Embryonic facial prominence (tissue), 1 donor: Measurements from ENCODE around the gene JAZF1.
"Not testable (repeated sequence)": the region's sequence is repeated elsewhere in the genome, so short reads cannot be mapped to it uniquely, and the experiment has no call there.

Experiments used
- DNase-seq: peaks from one replicate; pipeline ENCODE4 v3.0.0-alpha.2; 2016; ENCODE audit errors: extremely low spot score

Gene JAZF1

DNA sequence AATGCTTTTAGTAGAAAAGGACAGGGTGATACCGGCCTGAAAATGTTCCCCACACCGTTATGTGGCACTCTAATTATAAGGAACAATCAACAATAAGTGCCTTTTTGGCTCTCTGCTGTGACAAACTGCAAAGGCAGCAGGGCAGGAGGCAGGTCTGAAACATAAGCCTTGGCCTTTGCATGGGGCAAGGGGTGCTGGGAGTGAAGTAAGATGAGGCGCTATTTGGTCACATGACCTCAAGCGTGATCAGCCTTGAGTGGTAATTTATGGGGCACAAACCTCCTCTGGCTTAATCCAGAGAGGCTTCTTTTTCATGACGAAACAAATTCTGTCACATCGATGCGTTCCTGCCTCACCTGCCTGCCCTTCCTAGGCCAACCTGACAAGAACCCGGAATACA lies 237.9 kb downstream of the JAZF1 start:
- no peak for DNase-seq

DNA sequence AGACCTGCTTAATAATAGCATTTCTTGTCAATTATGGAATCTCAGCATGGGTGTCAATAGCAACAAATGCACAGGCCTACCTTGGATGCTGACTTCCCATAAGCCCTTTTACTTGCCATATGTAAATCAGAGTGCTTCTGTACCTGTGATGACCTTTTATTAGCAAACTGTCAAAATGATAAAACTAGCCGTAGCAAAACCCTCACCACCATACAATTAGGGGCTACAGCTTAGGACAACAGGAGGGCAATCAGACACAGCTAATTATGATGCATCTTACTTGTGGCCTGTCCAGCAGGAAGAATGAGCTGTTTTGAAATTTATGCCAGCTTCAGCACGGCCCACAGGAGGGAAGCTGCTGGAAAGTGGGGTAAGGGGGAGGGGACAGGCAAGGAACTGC lies 239.1 kb downstream of the JAZF1 start:
- no peak for DNase-seq

DNA sequence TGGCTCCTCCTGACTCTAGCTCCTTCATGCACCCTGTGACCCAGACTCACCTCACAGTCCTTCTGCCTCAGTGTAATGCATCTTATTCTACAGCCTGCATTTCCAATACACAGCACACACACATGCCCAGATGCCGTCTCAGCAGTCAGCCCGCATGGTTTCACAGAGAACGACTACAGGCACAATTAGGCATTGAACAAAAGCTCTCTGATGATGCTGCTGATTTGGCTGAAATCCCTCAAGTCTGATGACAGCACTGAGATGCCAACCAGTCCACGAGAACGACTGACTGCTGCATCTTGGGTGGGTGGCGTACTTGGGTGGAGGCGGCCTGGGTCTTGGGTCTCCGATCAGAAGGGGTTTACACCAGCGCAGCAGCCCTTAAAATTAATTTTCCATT lies 240.3 kb downstream of the JAZF1 start:
- no peak for DNase-seq

DNA sequence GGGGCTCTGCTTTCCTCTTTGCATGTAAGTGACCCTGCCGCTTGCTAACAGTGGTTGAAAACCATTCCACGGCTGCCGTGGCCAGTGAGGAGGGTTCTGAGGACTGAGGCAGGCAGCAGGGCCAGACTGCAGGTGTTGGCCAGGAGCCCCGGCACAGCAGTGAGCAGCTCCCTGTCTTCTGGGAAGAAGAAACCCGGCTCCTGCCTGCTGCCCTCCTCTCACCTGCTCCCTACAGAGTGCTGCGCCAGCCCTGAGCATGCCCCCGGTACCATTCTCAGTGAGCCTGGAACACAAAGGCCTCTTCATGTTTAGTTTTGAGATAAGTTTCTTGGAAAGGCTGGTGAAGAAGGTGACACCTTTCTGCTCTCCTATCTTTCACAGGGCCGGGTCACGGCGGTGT lies 240.7 kb downstream of the JAZF1 start:
- no peak for DNase-seq

DNA sequence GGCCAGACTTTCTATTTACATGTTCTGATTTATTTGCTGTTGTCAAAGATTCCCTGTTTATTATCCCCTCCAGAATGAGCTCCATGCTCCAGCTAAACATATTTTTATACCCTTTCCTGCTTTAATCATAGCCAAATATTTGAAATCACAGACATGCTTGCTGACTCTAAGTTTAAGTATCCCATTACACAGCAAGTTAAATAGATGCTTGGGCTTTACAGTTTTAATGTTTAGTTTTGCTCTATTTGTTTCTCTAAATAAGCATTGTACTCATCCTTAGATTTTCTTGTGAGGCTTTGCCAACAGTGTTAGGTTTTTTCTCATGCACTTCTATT lies 243.9 kb downstream of the JAZF1 start:
- no peak for DNase-seq

DNA sequence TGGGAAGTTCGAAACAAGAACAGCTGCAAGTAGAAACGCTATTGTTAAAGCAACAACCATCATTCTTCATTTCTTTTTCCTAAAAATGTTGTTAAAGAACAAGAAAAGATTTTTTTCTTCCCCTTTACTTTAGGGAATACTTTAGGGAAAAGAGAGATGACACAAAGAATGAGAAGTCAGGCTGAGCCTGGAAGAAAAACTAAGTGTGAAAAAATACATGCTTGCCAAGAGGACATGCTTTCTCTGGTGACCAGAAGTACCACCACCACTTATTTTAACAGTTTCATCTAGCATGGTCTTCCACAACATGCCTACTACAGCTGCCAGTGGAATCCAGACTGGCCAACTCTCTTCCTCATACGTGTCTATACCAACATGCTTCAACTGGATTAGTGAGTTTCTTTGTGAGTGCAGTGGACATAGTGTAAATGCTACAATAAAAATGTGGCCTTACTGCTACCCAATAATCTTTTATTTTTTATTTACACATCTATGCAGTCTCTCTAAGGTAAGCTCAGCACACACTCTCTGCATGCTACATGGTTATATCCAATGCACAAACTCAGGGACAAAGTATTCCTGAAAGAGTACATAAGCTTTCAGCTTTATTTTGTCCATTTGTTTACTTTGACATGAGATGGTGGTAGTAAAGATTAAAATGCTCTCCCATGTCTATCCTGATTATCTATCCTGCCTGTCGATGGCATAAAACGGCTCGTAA lies 244.4 kb downstream of the JAZF1 start:
- no peak for DNase-seq

DNA sequence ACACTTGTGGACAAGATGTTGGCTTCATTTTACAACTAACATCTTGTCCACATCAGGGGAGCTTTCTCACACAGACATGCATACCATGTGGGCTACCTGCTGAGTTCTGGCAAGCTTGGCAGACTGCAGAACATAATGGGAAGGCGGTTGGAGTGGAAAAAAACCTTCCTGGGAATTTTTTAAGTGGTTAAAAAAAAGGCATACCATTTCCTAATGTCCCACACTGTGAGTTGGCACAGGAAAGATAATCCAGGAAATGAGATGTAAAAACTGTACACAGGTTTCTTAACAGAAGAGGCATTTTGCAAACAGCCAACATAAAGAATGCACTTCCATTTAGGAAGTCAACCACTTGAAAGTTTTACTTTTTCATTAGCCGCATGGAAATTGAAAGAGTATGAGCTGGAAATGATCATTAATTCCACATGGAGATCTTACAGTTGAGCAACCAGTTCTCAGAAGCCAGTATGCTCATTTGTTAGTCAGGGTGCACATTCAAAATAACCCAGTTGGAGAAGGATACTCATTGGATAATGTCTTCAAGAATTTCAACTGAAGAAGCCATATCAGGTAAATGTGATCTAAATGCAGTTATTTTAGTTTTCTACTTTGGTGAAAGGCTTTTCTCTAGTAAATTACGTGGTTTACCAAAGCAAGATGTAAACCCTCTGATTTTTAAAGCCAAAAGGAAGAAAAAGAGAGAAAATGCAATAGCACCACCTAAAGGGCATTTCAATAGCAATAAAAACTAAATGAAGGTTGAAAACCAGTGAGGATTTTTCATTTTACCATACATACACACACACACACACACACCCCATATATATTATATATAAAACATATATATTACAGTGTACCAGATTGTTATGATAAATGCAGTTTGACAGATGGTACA lies 246.7 kb downstream of the JAZF1 start:
- DNase-seq, result no peak

DNA sequence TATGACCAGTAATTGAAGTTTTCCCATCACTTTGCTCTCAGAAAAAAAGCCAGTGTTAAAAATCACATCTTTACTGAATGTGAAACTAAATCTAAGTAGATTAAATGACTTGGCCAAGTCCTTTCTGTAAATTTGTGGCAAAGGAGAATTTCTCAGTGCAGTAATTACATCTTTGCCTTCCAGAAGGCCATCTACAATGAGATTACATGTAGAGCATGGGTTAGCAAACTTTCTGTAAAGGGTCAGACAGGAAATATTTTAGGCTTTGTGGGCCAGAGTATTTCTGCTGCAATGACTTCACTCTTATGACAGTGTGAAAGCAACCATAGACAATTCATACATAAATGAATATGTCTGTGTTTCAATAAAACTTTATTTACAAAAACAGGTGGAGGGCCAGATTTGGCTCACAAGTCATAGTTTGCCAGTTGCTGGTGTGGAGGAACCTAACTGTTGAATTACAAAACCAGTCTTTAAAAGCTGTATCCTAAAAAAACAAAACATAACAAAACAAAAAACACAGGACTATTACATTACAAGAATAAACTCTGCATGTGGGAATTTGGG lies 249.6 kb downstream of the JAZF1 start:
- DNase-seq, result no peak

DNA sequence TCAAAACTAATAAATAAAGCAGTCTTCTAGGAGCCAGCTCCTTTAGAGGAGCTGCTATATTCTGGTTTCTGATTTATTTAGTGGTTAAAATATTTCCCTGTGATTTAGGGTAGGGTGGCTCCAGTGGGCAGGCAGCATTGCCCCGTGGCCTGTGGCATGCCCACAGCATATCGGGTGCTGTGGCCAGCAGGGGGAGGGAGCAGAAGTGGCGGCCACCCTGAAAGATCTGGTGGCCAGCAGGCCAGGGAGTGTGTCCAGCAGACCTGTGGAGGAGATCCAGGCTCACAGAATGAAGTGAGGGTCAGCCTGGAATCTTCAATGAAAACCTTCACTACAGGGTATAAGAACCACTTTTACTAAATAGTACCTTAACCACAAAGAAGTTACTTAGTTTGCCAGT lies 251.5 kb downstream of the JAZF1 start:
- no peak for DNase-seq

DNA sequence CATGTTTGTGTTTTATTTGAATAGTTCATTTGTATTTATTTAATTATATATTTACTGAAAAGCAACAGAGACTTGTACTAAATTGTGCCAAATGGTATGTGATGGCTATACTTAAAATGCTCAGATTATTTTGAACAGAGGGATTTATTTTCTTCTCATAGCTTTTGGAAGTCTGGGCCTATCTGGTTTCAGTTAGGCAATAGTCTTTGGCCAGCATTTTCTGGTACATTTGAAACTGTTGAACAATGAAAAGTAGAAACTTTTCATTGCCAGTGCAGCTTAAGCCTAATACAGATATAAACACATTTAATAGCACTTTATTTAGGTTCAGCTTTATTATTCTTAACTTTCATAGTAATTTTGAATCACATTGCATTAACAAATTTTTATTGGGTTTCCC lies 252.6 kb downstream of the JAZF1 start:
- DNase-seq, result no peak

DNA sequence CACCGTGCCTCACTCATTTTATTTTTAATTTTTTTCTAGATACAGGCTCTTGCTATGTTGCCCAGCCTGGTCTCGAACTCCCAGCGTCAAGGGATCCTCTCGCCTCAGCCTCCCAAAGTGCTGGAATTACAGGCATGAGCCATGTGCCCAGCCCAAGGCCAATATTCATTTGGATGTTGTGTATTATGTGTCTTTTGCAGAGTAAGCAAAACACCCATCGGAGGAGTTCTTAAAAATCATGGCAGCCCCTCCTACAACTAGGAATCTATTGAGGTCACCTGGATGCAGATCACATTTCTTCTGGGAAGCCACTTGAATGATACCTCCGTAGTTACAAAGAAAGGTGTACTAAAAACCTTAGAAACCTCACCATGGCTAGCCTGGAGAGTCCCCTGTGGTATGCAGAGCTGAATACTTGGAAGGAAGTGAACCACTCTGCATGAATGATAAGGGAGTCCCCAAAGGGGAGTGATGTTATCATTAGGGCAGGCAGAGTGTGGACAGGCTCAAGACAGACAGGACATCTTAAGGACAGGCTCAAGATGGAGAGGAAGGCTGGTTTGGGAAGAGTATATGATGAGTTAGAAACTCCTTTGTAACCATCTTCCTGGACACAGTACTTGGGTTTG lies 254.9 kb downstream of the JAZF1 start:
- no peak for DNase-seq

DNA sequence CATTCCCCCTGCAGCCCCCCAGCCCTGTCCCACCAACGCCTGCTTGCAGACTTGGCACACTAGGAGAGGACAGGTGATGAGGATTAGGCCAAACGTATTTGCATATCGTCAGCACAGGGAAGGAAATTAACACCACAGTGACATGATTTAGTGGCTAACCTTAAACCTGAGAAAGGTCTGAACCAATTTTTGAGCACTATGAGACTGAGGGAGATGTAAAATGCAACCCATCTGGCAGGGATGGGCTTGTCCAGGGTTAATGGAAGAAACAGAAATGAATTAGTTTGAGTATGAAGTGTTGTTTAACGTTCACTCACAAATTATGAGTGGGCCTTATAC lies 257.0 kb downstream of the JAZF1 start:
- DNase-seq, result no peak

DNA sequence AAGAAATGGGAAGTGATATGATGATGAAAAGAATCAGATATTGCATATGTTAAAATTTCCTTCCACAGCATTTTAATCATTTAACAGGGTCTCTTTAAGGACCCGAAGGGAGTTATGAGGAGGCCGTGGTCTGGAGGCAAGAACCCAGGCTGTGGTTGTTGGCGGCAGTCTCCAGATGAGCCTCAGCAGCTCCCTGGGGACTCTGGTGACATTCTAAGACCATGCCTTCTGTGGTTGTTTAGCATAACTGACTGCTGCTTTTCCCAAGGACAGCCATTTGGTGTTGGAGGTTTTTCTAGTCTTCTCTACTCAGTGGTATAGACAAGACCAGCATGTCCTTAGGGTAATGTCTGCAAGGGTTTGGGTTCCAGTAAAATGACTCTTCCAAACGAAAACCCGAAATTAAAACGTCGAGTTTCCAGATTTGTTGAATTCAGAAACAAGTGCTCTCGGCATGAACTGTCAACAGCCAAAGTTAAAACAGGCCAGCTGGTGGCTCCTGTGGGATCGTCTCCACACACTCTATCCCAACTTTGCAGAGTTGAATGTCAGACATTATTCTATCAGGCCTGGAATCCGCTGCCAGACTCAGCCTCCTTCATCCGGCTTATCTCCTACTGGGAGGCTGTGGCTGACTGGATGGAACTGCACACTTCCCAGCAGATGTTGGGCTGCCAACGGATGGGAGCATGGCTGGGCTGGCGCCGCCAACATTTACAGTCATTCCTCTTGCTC lies 257.5 kb downstream of the JAZF1 start:
- no peak for DNase-seq

DNA sequence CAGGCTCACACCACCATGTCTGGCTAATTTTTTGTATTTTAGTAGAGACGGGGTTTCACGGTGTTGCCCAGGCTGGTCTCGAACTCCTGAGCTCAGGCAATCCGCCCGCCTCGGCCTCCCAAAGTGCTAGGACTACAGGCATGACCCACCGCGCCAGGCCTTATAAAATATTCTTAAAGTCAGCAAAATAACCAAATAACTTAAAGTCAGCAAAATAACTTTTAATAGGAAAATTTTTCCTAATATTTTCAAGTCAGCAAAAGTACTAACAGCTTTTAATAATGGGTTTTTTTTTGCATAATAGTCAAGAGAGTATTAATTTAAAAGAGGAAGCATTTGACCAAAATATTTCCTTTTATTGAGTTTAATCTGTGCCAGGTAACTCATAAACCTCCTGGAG lies 258.2 kb downstream of the JAZF1 start:
- DNase-seq, result not testable (repeated sequence)

DNA sequence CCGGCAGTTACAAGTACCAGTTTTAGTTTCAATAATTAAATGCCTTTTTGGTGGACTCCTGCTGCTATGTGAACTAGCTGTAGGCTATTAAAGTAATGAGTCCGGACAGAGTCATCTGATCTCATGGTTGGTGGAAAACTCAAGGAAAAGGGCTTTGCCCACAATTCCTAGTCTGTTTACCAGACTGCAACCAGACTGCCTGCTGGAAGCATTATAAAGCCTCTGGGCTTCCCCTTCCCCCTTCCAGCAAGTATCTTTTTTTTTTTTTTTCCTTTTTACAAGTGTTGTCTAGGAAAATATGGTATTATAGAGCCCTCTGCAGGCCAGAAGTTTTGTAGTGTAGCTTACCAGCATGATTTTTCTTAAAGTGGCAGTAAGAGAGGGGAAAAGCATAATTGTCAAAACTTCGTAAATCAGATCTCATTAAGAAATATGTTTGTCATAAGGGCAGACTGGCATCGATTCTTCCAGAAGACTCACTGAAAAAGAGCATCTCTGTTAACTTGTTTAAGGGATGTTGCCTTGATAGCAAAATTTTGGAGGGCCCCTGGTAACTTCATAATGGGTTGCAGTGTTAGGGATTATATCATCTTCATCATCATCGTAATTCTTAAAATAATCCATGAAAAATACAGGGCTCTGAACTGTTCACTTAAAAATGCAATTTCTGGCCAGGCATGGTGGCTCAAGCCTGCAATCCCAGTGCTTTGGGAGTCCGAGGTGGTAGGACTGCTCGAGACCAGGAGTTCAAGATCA lies 259.3 kb downstream of the JAZF1 start:
- DNase-seq, result peak; percentile 82

DNA sequence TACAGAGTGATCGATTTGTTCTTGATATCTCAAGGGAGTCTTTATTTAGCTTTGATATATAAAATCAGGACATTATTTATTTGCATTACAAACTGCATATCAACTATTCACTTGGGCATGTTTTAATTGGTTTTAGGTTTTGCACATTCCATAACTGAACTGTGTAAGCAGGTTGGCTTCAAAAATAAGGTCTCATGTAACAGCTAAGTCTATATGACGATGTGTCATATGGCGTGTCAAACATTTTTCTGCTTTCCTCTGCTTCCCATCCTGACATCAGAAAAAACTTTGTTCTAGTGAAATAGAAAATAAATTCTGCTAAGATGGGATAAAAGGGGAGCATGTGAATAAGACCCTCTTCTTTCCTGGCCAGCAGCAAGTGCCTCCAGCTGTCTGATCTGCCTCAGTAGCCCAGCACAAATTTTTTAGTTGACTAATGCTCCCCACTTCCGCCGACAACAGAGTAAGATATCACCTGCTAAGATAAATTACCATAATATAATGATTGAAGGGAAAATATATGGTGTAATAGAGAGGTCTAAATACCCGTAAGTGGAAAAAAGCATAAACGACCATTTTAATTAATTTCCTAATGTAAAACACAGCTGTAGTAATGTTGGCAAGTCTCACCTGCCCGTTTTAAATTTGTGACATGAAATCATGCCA lies 260.2 kb downstream of the JAZF1 start:
- DNase-seq, result no peak

DNA sequence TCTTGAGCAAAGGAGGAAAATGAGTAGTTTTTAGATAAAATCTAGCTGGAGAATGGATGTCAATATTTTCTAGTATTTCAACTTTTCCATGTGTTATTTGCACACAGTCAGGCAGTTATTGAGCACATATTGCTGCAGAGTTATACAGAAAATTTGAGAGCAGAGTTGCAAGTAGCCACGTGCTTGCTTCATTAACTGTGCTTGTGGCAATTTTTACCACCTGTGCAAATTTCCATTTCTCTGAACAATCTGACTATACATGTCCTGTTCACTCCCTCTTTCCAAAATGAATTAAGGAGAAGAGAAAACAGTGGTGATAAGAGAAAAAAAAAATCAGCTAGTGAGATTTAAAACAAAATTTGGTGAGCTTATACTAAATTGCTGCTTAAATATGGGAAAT lies 262.1 kb downstream of the JAZF1 start:
- no peak for DNase-seq

DNA sequence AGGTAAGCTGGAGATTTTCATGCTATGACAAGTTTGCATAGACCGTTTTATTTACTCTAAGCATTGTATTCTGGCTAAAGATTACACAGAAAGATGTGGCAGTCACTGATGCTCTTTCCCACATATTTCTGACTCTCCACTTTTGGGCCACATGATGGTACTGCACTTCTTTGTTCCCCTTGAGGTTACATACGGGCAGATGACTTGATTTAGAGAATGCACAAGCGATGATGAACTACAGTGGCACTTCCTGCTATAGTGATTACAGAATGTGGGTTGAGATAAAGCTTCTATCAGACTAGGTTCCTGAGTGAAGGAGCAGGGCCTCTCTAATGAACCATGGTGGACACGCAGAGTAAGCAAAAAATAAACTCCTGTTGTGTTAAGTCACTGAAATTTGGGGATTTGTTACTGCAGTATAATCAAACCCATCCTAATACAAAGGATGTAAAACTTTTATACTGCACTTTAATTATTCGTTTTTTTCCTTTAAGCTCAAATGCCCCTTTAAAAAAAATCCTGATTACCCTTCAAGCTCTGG lies 262.8 kb downstream of the JAZF1 start:
- no peak for DNase-seq

DNA sequence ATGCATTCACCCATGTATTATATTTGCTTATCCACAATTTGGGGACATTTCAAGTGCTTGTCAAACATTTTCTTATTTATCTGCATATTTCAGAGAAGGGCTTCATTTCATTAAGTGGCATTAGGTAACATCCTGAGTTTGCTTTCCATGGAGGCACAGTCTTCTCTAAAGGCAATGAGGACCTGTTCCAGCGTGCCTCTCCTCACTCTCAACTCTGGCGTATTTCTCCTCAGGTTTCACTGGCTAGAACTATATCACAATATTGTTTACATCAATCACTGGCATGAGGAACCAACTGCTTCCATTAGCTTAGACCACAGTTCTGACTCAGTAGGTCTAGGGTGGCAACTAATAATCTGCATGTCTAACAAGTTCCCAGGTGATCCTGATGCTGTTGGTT lies 263.5 kb downstream of the JAZF1 start:
- DNase-seq, result no peak

DNA sequence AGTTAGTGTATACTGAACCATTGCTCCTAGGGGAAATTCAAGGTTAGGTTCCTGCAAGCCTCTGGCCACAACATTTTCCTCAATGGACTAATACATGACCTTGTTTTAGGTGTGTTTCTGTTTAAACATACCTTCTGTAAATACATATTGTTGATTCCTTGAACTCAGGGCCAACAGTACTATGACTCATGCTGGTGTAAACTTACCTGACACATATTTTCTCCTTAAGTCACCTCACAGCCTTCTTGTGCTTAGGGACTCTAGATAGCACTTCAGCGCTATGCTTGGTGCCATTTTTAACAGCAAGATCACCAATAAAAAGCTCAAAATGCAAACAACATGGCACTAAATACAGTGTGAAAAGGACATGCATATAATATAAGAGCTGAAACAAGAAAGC lies 264.2 kb downstream of the JAZF1 start:
- no peak for DNase-seq
